DOHH2 (cell line): ENCODE measurements around the gene GOLGA3.

ENCODE experiments used
- CTCF ChIP-seq: fragments of 200-600 bp; sonication (generic); IDR thresholded peaks from one replicate; pipeline ENCODE4 v1.5.1; 2014; ENCODE audit warnings: antibody characterized with exemption, mild to moderate bottlenecking, low read depth, low read length; ENCODE audit not compliant: poor library complexity, severe bottlenecking
- EZH2phosphoT487 ChIP-seq: fragments of 200-600 bp; sonication (generic); IDR thresholded peaks from 2 replicates; pipeline ENCODE4 v1.6.1; 2017; ENCODE audit warnings: borderline replicate concordance, mild to moderate bottlenecking, antibody characterized with exemption, low read length, moderate library complexity, mixed read lengths

GRCh38 chr12:132719954-132720324, 108.7 kb downstream of the GOLGA3 start:
- TF ChIP-seq CTCF (no peak), EZH2phosphoT487 (no peak)
